ENCODE data around the gene PIK3R2. TPM values are rescaled to one million over a fixed set of nuclear protein-coding genes. Genes with fewer than 3 reads are reported as not detected.

Gene PIK3R2
- total RNA-seq, 2 donors from 2014 or later, result 18.9 to 21.8 TPM

DNA sequence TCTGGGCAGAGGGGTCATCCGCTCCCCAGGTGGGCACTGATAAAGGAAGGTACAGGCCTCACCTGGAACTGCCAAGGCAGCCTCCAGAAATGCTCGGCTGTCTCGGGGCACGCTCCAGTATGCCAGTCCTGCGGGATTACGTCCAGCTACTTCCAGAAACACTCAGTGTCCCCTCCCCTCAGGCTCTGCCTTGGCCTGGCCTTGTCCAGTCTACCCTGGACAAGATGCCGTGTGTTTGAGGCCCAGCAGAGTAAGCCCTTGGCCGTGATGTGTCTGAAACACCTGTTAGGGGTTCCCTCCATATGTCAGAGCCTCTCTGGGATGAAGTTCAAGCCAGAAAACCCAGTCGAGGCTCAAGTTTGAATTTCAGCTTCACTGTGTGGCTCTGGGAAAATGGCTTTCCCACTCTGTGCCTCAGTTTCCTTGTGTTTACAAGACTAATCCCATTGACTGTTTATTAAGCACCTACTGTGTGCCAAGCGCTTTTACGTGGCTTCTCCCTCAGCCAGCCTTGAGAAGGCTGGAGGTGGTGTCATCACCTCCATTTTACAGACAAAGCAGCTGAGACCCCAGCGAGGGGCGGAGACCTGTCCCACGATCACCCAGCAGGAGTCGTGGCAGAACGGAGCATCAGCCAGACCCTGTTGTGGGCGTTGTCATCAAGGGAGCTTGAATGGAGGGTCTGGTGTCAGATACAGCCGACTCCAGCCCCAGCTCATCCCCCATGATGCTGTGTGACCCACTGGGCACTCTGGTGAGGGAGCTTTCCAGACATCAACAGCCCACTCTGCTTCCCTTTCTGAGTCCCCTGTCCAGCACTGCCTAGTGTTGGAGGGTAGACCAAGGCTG is 2.0 kb upstream of the PIK3R2 start:
- intact Hi-C loops (cut with DNase I), result no loop called here
- WGBS, 2 donors, result 55 to 57% methylated on average over 10 to 18 of the region's 18 CpGs
- H3K9me3 ChIP-seq, result no peaks in the 10 kb centered on the region
- DNase-seq, result peak in 3 of 4 donors; percentile 46 to 54 (median 47)
- no peak overlapping the region for H3K4me3 ChIP-seq
- no peak for TF ChIP-seq POLR2A (IDR thresholded peaks at IDR 0.05)
- TF ChIP-seq, protein P1, sequence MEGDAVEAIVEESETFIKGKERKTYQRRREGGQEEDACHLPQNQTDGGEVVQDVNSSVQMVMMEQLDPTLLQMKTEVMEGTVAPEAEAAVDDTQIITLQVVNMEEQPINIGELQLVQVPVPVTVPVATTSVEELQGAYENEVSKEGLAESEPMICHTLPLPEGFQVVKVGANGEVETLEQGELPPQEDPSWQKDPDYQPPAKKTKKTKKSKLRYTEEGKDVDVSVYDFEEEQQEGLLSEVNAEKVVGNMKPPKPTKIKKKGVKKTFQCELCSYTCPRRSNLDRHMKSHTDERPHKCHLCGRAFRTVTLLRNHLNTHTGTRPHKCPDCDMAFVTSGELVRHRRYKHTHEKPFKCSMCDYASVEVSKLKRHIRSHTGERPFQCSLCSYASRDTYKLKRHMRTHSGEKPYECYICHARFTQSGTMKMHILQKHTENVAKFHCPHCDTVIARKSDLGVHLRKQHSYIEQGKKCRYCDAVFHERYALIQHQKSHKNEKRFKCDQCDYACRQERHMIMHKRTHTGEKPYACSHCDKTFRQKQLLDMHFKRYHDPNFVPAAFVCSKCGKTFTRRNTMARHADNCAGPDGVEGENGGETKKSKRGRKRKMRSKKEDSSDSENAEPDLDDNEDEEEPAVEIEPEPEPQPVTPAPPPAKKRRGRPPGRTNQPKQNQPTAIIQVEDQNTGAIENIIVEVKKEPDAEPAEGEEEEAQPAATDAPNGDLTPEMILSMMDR (IDR thresholded peaks at IDR 0.05), result no peak
- peaks cover 0 to 11% of the 10 kb centered on the region in 2 donors for H3K36me3 ChIP-seq (replicated peaks in 1 of 2; ENCODE audit: insufficient read depth in 1 of 2, low read depth in 2 of 2)
- peak overlapping the region in 2 of 4 donors; percentile 35 to 93 for H3K27ac ChIP-seq
- ATAC-seq, result no peak
- peaks cover 40% of the 10 kb centered on the region for H3K4me1 ChIP-seq
- no peaks in the 10 kb centered on the region for H3K27me3 ChIP-seq

DNA sequence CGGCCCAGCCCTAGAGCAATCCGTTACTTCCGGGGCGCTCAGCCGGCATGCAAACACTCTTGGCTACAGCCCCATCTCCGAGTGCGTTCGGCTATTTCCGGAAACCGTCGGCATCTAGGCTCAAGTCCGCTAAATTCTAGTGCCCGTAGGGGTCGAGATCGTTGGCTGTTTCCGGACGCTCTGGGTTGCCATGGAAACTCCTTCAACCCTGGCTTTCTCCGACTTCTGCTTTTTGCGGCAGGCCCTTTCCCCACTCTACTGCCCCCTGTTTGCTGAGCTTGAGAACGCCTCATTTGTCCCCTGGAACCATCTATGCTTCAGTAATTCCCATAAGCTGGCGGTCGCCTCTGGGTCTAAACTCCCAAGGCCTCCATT is 534 bp upstream of the PIK3R2 start:
- Histone ChIP-seq H3K36me3 (replicated peaks in 1 of 2; ENCODE audit: insufficient read depth in 1 of 2, low read depth in 2 of 2) (peaks cover 0 to 2% of the 10 kb centered on the region in 2 donors), H3K27ac (peak overlapping the region; percentile 89 to 93 (median 92)), H3K9me3 (no peaks in the 10 kb centered on the region), H3K4me3 (peak overlapping the region; percentile 13 to 17), H3K27me3 (no peaks in the 10 kb centered on the region), H3K4me1 (peaks cover 54% of the 10 kb centered on the region)
- 1% methylated on average over 16 to 22 of the region's 22 CpGs for WGBS, 2 donors
- DNase-seq (peak; percentile 94 to 98 (median 96)), ATAC-seq (peak; percentile 68)
- intact Hi-C loops (cut with DNase I), result no loop called here
- TF ChIP-seq, protein P1 (IDR thresholded peaks at IDR 0.05), result peak; percentile 16 to 86 (median 62)
- peak in 2 of 3 donors; percentile 29 to 38 for TF ChIP-seq POLR2A (IDR thresholded peaks at IDR 0.05)

DNA sequence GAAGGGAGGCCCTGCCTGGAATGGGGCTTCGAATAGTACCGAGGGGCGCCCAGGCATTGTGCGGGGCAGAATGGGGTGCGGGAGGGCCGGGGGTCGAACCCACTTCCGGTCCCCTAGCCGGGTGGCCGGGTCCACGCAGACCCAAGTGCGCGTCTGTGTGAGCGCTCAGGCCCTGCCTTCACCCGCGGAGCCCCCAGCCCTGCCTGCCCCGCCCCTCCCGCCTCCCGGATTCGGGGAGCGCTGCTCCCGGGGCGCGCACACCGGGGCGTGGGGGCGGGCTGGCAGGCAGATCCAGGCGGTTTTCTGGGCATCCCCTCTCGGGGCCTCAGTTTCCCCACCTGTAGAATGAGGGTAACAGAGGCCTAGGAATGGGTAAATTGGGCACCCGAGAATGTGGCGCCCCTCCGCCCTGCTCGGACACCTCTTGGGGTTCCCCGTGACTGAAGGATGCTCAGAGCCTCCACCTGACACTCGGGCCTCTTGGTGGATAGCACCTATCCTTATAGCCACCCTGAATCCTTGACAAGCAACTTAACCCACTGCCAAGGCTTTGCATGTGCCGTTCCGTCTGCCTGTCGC is 682 bp downstream of the PIK3R2 start:
- 0 to 2% methylated on average over 5 to 35 of the region's 38 CpGs for WGBS, 2 donors
- DNase-seq, result peak in 2 of 4 donors; percentile 36 to 39

DNA sequence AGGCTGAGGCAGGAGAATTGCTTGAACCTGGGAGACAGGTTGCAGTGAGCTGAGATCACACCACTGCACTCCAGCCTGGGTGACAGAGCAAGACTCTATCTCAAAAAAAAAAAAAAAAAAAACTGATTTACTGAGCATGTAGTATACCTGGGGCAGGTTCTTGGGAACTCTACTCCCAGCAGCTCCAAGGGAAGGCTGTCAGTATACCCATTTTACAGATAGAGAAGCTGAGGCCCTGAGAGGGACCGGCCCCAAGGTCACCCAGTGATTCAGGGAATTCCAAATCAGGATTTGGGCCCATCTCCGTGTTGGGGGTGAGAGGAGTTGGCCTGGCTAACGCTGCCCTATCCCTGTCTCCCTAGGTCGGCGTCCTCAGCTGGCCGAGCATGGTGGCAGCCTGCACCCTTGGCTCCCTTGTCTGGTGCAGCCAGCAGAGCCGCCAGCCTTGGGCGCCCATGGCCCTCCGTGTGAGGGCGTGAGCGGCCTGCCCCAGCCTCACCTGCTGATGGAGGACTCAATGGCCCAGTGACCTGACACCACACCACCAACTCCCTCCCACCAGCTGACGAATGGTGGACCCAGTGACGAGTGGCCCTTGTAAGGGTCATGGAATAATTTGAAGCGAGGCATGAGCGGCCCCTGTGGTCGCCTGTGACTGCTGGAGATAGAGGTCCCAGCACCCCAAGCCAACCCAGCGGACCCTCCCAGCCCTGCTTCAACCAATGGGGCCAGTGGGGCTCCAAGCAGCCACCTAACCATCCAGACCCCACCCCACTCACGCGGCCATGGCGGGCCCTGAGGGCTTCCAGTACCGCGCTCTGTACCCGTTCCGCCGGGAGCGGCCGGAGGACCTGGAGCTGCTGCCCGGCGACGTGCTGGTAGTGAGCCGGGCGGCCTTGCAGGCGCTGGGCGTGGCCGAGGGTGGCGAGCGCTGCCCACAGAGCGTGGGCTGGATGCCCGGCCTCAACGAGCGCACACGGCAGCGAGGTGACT is 2.4 kb downstream of the PIK3R2 start:
- H3K27ac ChIP-seq, result peak overlapping the region in 3 of 4 donors; percentile 23 to 74 (median 72)
- ATAC-seq, result no peak

More for the DNA sequence above, 682 bp downstream of the PIK3R2 start:
- H3K4me1 ChIP-seq, result peaks cover 59% of the 10 kb centered on the region
- TF ChIP-seq POLR2A (IDR thresholded peaks at IDR 0.05), result no peak
- TF ChIP-seq, protein P1 (IDR thresholded peaks at IDR 0.05), result no peak
- peak overlapping the region; percentile 89 to 93 (median 92) for H3K27ac ChIP-seq
- intact Hi-C loops (cut with DNase I), result no loop called here
- H3K36me3 ChIP-seq (replicated peaks in 1 of 2; ENCODE audit: insufficient read depth in 1 of 2, low read depth in 2 of 2), result no peaks in the 10 kb centered on the region
- H3K4me3 ChIP-seq, result peak overlapping the region; percentile 57 to 70
- H3K9me3 ChIP-seq, result no peaks in the 10 kb centered on the region
- no peaks in the 10 kb centered on the region for H3K27me3 ChIP-seq
- ATAC-seq, result no peak

More for the DNA sequence above, 2.4 kb downstream of the PIK3R2 start:
- intact Hi-C loops (cut with DNase I), result no loop called here
- WGBS, 2 donors, result 85 to 91% methylated on average over 4 to 36 of the region's 43 CpGs
- no peaks in the 10 kb centered on the region for H3K36me3 ChIP-seq (replicated peaks in 1 of 2; ENCODE audit: insufficient read depth in 1 of 2, low read depth in 2 of 2)
- H3K4me1 ChIP-seq, result peaks cover 62% of the 10 kb centered on the region
- H3K9me3 ChIP-seq, result no peaks in the 10 kb centered on the region
- TF ChIP-seq POLR2A (IDR thresholded peaks at IDR 0.05), result no peak
- TF ChIP-seq, protein P1 (IDR thresholded peaks at IDR 0.05), result no peak
- no peaks in the 10 kb centered on the region for H3K27me3 ChIP-seq
- no peak overlapping the region for H3K4me3 ChIP-seq
- DNase-seq, result peak in 1 of 4 donors; percentile 40

Data from body of pancreas (tissue), 4 donors.